BLaER1 (cell line): Measurements from ENCODE around the gene COQ9.
"Not testable (repeated sequence)": the region's sequence is repeated elsewhere in the genome, so short reads cannot be mapped to it uniquely, and the experiment has no call there.

Experiments used
- H3K27ac ChIP-seq: shearing (Covaris generic); formaldehyde crosslinking; 2 replicates; pipeline ENCODE4 v1.8.1; 2022
- H3K27me3 ChIP-seq: shearing (Covaris generic); formaldehyde crosslinking; 2 replicates; pipeline ENCODE4 v1.8.1; 2022
- H3K36me3 ChIP-seq: shearing (Covaris generic); formaldehyde crosslinking; 2 replicates; pipeline ENCODE4 v1.8.1; 2022
- H3K4me1 ChIP-seq: shearing (Covaris generic); formaldehyde crosslinking; 2 replicates; pipeline ENCODE4 v1.8.1; 2022
- H3K4me2 ChIP-seq: shearing (Covaris generic); formaldehyde crosslinking; 2 replicates; pipeline ENCODE4 v1.8.1; 2022
- H3K4me3 ChIP-seq: shearing (Covaris generic); formaldehyde crosslinking; 2 replicates; pipeline ENCODE4 v1.8.1; 2022
- H3K9ac ChIP-seq: shearing (Covaris generic); formaldehyde crosslinking; 2 replicates; pipeline ENCODE4 v1.8.1; 2022
- H3K9me3 ChIP-seq: shearing (Covaris generic); formaldehyde crosslinking; 2 replicates; pipeline ENCODE4 v1.8.1; 2022
- H4K20me1 ChIP-seq: shearing (Covaris generic); formaldehyde crosslinking; 2 replicates; pipeline ENCODE4 v1.8.1; 2022
- Cebpa-rat ChIP-seq: shearing (Covaris generic); IDR thresholded peaks from 2 replicates; pipeline ENCODE4 v1.8.1; 2022

Gene COQ9

GRCh38 chr16:57498031-57498430 is 50.8 kb downstream of the COQ9 start:
- peaks cover 52% of the 10 kb centered on the region for H3K4me1 ChIP-seq
- H3K27ac ChIP-seq: no peak overlapping the region
- H3K27me3 ChIP-seq: no peaks in the 10 kb centered on the region
- H3K9ac ChIP-seq: no peak overlapping the region
- H3K36me3 ChIP-seq: no peaks in the 10 kb centered on the region
- no peaks in the 10 kb centered on the region for H4K20me1 ChIP-seq
- H3K4me2 ChIP-seq: no peak overlapping the region
- TF ChIP-seq Cebpa-rat: no peak
- 0 out of 2 replicates have a peak, but pooled peaks cover 1% of the 10 kb centered on the region for H3K9me3 ChIP-seq
- H3K4me3 ChIP-seq: no peak overlapping the region

- H3K36me3 ChIP-seq, H3K27ac ChIP-seq, H3K9me3 ChIP-seq, H3K9ac ChIP-seq, H3K27me3 ChIP-seq, H4K20me1 ChIP-seq, H3K4me3 ChIP-seq: not testable (repeated sequence)
- peak overlapping the region; percentile 90 for H3K4me2 ChIP-seq
- H3K4me1 ChIP-seq: peaks cover 52% of the 10 kb centered on the region
Observed at GRCh38 chr16:57499941-57500340, 52.7 kb downstream of the COQ9 start.

GRCh38 chr16:57500578-57501111 is 53.4 kb downstream of the COQ9 start:
- no peaks in the 10 kb centered on the region for H4K20me1 ChIP-seq
- peaks cover 57% of the 10 kb centered on the region for H3K4me1 ChIP-seq
- H3K27me3 ChIP-seq: no peaks in the 10 kb centered on the region
- TF ChIP-seq Cebpa-rat: no peak
- H3K27ac ChIP-seq: no peak overlapping the region
- H3K4me3 ChIP-seq: no peak overlapping the region
- H3K9me3 ChIP-seq: no peaks in the 10 kb centered on the region
- no peaks in the 10 kb centered on the region for H3K36me3 ChIP-seq
- H3K9ac ChIP-seq: no peak overlapping the region
- H3K4me2 ChIP-seq: peak overlapping the region; percentile 90

- no peak overlapping the region for H3K27ac ChIP-seq
- H3K9ac ChIP-seq: no peak overlapping the region
- H4K20me1 ChIP-seq: no peaks in the 10 kb centered on the region
- peaks cover 62% of the 10 kb centered on the region for H3K4me1 ChIP-seq
- no peaks in the 10 kb centered on the region for H3K27me3 ChIP-seq
- H3K4me2 ChIP-seq: peak overlapping the region; percentile 90
- TF ChIP-seq Cebpa-rat: no peak
- H3K4me3 ChIP-seq: no peak overlapping the region
- no peaks in the 10 kb centered on the region for H3K36me3 ChIP-seq
- H3K9me3 ChIP-seq: no peaks in the 10 kb centered on the region
Observed at GRCh38 chr16:57501492-57501891, 54.2 kb downstream of the COQ9 start.

GRCh38 chr16:57502048-57502775 is 54.9 kb downstream of the COQ9 start:
- peak overlapping the region; percentile 90 for H3K4me2 ChIP-seq
- no peak overlapping the region for H3K4me3 ChIP-seq
- no peaks in the 10 kb centered on the region for H4K20me1 ChIP-seq
- no peak overlapping the region for H3K9ac ChIP-seq
- H3K36me3 ChIP-seq: no peaks in the 10 kb centered on the region
- H3K27ac ChIP-seq: no peak overlapping the region
- H3K9me3 ChIP-seq: no peaks in the 10 kb centered on the region
- H3K27me3 ChIP-seq: no peaks in the 10 kb centered on the region
- no peak for TF ChIP-seq Cebpa-rat
- H3K4me1 ChIP-seq: peaks cover 69% of the 10 kb centered on the region

- H3K9ac ChIP-seq: peak overlapping the region; percentile 21; the same call in 1 of the 2 replicates
- H3K36me3 ChIP-seq: no peaks in the 10 kb centered on the region
- H3K4me1 ChIP-seq: peaks cover 80% of the 10 kb centered on the region
- no peak overlapping the region for H3K4me3 ChIP-seq
- no peaks in the 10 kb centered on the region for H4K20me1 ChIP-seq
- no peak overlapping the region for H3K27ac ChIP-seq
- no peak for TF ChIP-seq Cebpa-rat
- peak overlapping the region; percentile 90 for H3K4me2 ChIP-seq
- no peaks in the 10 kb centered on the region for H3K9me3 ChIP-seq
- no peaks in the 10 kb centered on the region for H3K27me3 ChIP-seq
Observed at GRCh38 chr16:57503366-57503765, 56.1 kb downstream of the COQ9 start.

GRCh38 chr16:57504001-57504400 is 56.7 kb downstream of the COQ9 start:
- peak overlapping the region; percentile 90 for H3K4me2 ChIP-seq
- H3K4me3 ChIP-seq: no peak overlapping the region
- no peaks in the 10 kb centered on the region for H4K20me1 ChIP-seq
- H3K9me3 ChIP-seq: no peaks in the 10 kb centered on the region
- peak overlapping the region; percentile 21; the same call in 1 of the 2 replicates for H3K9ac ChIP-seq
- no peaks in the 10 kb centered on the region for H3K27me3 ChIP-seq
- peaks cover 81% of the 10 kb centered on the region for H3K4me1 ChIP-seq
- H3K36me3 ChIP-seq: no peaks in the 10 kb centered on the region
- TF ChIP-seq Cebpa-rat: no peak
- no peak overlapping the region for H3K27ac ChIP-seq

- peak overlapping the region; percentile 90 for H3K4me2 ChIP-seq
- peak overlapping the region; percentile 21; the same call in 1 of the 2 replicates for H3K9ac ChIP-seq
- H3K4me1 ChIP-seq: peaks cover 81% of the 10 kb centered on the region
- no peak overlapping the region for H3K27ac ChIP-seq
- H4K20me1 ChIP-seq: no peaks in the 10 kb centered on the region
- no peak overlapping the region for H3K4me3 ChIP-seq
- no peaks in the 10 kb centered on the region for H3K36me3 ChIP-seq
- no peaks in the 10 kb centered on the region for H3K9me3 ChIP-seq
- H3K27me3 ChIP-seq: no peaks in the 10 kb centered on the region
- no peak for TF ChIP-seq Cebpa-rat
Observed at GRCh38 chr16:57504491-57504890, 57.2 kb downstream of the COQ9 start.

GRCh38 chr16:57505169-57505568 is 57.9 kb downstream of the COQ9 start:
- Histone ChIP-seq H3K36me3 (no peaks in the 10 kb centered on the region), H3K9ac (no peak overlapping the region), H3K4me1 (peaks cover 80% of the 10 kb centered on the region), H3K9me3 (no peaks in the 10 kb centered on the region), H3K4me3 (no peak overlapping the region), H3K4me2 (peak overlapping the region; percentile 90), H3K27me3 (no peaks in the 10 kb centered on the region), H4K20me1 (no peaks in the 10 kb centered on the region), H3K27ac (no peak overlapping the region)
- TF ChIP-seq Cebpa-rat: no peak

GRCh38 chr16:57507136-57508034 is 60.1 kb downstream of the COQ9 start:
- Histone ChIP-seq H3K27ac (no peak overlapping the region), H3K4me2 (peak overlapping the region; percentile 54), H3K27me3 (no peaks in the 10 kb centered on the region), H4K20me1 (no peaks in the 10 kb centered on the region), H3K9ac (no peak overlapping the region; the same call in 1 of the 2 replicates), H3K4me1 (peaks cover 64% of the 10 kb centered on the region), H3K36me3 (peaks cover 4% of the 10 kb centered on the region), H3K9me3 (no peaks in the 10 kb centered on the region), H3K4me3 (no peak overlapping the region)
- TF ChIP-seq Cebpa-rat: no peak
